ENCODE data around the gene R3HDM2. TPM values are rescaled to one million over a fixed set of nuclear protein-coding genes. Genes with fewer than 3 reads are reported as not detected.

R3HDM2 gene
- total RNA-seq, 4 donors from 2014 or later, result 43.4 to 97.6 (median 65.1) TPM

DNA sequence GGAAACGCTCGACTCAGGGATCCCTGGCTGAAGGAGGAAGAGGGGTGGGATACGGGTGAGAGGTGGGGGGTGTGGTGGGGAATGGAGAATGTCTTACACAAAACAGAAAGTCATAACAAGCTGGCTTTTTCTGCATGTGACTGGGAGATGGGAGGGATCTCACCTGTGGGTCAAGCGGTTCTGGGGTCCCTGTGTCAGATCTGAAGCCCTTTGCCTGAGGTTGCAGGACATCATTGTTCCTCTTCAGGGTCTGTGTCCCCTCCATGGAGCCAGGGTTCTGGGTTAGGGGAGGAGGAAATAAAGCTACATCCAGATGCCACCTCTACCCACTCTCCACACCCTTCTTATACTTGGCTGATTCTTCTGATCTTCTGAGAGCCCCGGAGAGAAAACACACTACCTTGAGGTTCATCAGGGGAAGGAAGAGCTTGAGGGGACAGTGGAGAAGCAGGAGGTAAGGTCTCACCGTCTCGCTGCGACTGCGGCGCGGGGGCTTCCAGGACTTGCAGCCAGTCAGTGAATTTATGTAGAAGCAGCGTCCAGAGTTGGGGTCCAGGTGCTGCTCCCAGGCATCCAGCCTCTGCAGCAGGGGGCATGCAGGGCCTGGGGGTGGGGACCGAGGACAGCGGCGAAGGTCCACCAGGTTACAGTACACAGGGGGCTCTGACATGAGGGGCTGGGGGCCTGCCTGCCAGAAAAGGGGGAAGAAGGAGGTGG lies 46.3 kb upstream of the R3HDM2 start:
- no peak for TF ChIP-seq EP300 (IDR thresholded peaks at IDR 0.05)
- H3K27me3 ChIP-seq, result peaks cover 35% of the 10 kb centered on the region
- WGBS, result 74% methylated on average over 15 of the region's 15 CpGs
- H3K27ac ChIP-seq, result no peak overlapping the region
- DNase-seq (ENCODE audit: low spot score in 2 of 2), result no peak
- H3K36me3 ChIP-seq, result no peaks in the 10 kb centered on the region
- H3K4me3 ChIP-seq, result peak overlapping the region; percentile 51
- H3K4me1 ChIP-seq, result peaks cover 17% of the 10 kb centered on the region
- H3K9me3 ChIP-seq, result no peaks in the 10 kb centered on the region

DNA sequence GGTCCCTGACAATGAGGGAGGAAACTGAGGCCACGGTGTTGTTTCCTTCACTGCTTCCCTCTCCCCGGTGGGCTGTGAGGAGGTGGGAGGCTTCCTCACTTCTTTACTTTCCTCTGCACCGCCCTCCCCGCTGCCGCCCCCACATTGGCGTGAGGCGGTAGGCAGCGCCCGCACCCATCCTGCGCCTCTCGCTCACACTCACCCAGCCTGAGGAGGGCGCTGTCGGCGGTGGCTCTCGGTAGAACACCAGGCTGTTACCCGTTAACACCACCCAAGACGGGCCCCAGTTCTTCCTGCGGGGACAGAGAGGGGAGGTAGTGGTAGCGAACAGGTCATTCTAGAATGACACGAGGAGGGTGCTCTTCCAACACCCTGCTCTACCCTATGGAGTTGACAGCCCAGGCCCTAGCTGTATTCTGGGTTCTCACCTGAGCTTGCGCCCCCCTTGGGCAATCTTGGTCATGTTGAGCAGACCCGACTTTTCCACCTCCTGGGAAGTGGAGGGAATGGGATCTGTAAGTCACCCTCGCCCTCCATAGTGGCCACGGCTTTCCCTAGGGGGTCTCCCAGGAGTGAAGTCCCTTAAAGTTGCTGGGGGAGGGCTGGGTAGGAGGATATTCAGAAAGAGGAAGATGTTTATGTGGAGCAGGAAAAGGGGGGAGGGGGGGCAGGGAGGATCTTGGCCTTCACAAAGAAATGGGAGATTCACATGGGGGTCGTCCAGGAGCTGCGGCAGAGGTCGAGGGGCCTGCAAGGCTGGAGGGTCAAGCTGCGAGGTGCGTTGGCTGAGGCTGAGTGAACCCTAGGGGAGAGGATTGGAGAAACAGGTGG lies 45.5 kb upstream of the R3HDM2 start:
- Histone ChIP-seq H3K4me1 (peaks cover 17% of the 10 kb centered on the region), H3K27ac (no peak overlapping the region), H3K36me3 (no peaks in the 10 kb centered on the region), H3K9me3 (no peaks in the 10 kb centered on the region), H3K4me3 (peak overlapping the region; percentile 51), H3K27me3 (peaks cover 40% of the 10 kb centered on the region)
- TF ChIP-seq, protein P1, sequence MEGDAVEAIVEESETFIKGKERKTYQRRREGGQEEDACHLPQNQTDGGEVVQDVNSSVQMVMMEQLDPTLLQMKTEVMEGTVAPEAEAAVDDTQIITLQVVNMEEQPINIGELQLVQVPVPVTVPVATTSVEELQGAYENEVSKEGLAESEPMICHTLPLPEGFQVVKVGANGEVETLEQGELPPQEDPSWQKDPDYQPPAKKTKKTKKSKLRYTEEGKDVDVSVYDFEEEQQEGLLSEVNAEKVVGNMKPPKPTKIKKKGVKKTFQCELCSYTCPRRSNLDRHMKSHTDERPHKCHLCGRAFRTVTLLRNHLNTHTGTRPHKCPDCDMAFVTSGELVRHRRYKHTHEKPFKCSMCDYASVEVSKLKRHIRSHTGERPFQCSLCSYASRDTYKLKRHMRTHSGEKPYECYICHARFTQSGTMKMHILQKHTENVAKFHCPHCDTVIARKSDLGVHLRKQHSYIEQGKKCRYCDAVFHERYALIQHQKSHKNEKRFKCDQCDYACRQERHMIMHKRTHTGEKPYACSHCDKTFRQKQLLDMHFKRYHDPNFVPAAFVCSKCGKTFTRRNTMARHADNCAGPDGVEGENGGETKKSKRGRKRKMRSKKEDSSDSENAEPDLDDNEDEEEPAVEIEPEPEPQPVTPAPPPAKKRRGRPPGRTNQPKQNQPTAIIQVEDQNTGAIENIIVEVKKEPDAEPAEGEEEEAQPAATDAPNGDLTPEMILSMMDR (IDR thresholded peaks at IDR 0.05), result peak in 1 of 2 donors; percentile 46
- TF ChIP-seq EP300 (IDR thresholded peaks at IDR 0.05), result no peak
- no peak for DNase-seq (ENCODE audit: low spot score in 2 of 2)
- 24% methylated on average over 25 of the region's 29 CpGs for WGBS

DNA sequence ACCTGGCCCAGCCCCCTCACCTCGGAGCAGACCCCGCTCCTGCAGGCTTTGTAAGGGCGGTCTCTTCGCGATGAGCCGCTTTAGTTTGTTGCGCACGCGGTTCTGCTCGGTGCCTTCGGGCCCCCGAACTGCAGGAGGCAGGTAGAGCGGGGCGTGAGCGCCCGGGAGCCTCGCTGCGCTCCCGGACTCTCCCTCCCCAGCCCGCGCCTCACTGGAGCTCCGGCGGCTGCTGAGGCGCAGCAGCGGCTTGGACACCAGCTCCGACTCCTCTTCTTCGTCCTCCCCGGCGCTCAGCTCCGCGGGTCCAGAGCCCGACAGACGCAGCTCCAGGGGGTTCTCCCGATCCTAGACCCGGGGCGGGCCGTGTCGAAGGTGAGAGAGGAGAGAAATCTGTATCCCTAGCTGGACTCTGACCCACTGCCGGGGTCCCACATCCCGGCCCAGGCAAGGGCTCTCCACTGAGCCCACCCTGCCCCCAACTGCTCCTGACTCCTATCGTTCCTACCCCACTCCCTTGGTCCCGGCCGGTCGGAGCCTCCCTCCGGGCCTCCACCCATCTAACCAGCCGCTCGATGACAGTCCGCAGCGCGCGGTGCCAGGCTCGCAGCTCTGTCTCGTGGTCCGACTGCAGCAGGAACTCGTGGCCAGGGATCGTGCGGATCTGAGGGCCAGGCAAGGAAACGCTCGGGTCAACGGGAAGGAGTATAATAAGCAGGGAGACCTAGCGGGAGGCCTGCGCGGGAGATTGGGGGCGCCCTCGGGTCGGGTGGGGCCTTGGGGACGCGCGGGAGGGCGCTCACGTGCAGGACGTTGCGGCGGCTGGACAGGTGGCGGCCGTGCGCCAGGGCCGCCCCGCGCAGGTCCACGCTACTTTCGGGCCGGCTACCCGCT lies 44.7 kb upstream of the R3HDM2 start:
- no peaks in the 10 kb centered on the region for H3K9me3 ChIP-seq
- H3K27me3 ChIP-seq, result peaks cover 43% of the 10 kb centered on the region
- peaks cover 17% of the 10 kb centered on the region for H3K4me1 ChIP-seq
- TF ChIP-seq, protein P1 (IDR thresholded peaks at IDR 0.05), result no peak
- no peak for TF ChIP-seq EP300 (IDR thresholded peaks at IDR 0.05)
- TF ChIP-seq POLR2AphosphoS5 (IDR thresholded peaks at IDR 0.05), result no peak
- no peak for TF ChIP-seq POLR2A (IDR thresholded peaks at IDR 0.05)
- DNase-seq (ENCODE audit: low spot score in 2 of 2), result no peak
- H3K27ac ChIP-seq, result no peak overlapping the region
- 17% methylated on average over 21 of the region's 84 CpGs for WGBS
- H3K36me3 ChIP-seq, result peaks cover 5% of the 10 kb centered on the region
- peak overlapping the region; percentile 51 for H3K4me3 ChIP-seq

DNA sequence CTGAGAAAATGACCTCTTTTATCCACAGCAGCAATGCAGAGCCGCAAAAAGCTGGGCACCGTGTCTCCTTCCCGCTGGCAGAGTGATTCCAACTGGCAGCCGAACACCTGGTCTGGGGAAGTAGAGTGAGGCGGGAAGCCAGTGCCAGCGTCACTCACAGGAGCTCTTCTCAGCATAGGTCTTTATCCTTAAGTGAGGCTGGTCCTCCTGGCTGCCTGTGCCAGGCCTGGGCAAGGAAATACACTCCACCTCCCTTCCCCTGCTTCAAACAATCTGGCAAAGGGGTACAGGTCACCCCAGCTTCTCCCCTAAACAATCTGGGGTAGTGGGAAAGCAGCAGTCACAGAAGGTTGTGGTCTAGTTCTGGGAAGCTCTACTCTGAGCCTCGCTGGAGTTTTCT lies 44.0 kb upstream of the R3HDM2 start:
- 43% methylated on average over 7 of the region's 7 CpGs for WGBS
- no peaks in the 10 kb centered on the region for H3K9me3 ChIP-seq
- no peak overlapping the region for H3K27ac ChIP-seq
- H3K4me1 ChIP-seq, result peaks cover 17% of the 10 kb centered on the region
- TF ChIP-seq POLR2AphosphoS5 (IDR thresholded peaks at IDR 0.05) (no peak), POLR2A (IDR thresholded peaks at IDR 0.05) (no peak), EP300 (IDR thresholded peaks at IDR 0.05) (no peak)
- TF ChIP-seq, protein P1 (IDR thresholded peaks at IDR 0.05), result no peak
- H3K36me3 ChIP-seq, result peaks cover 5% of the 10 kb centered on the region
- H3K27me3 ChIP-seq, result peaks cover 43% of the 10 kb centered on the region
- peak overlapping the region; percentile 51 for H3K4me3 ChIP-seq
- no peak for DNase-seq (ENCODE audit: low spot score in 2 of 2)

DNA sequence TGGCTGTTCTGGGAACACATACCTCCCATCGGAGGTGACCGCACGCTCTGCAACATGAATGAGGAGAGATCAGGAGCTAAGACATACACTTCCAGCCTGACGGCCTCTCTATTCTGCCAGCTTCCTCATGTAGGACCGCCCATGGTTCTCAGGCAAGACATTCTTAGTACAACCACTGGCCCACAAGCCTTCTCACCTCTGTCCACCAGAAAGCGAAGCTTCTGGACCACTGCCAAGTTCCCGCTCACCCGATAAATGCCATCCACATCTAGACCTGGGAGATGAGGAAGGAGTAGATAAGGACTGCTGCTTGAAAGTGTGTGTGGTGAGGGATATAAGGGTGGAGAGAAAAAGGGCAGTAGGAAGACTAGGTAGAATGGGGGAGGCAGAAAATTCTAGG lies 43.6 kb upstream of the R3HDM2 start:
- Histone ChIP-seq H3K27me3 (peaks cover 43% of the 10 kb centered on the region), H3K36me3 (peaks cover 5% of the 10 kb centered on the region), H3K9me3 (no peaks in the 10 kb centered on the region), H3K4me3 (no peak overlapping the region), H3K4me1 (peaks cover 17% of the 10 kb centered on the region), H3K27ac (no peak overlapping the region)
- WGBS, result 83% methylated on average over 8 of the region's 8 CpGs
- TF ChIP-seq, protein P1 (IDR thresholded peaks at IDR 0.05), result no peak
- TF ChIP-seq POLR2AphosphoS5 (IDR thresholded peaks at IDR 0.05) (no peak), POLR2A (IDR thresholded peaks at IDR 0.05) (no peak), EP300 (IDR thresholded peaks at IDR 0.05) (no peak)
- DNase-seq (ENCODE audit: low spot score in 2 of 2), result no peak

Measured in suprapubic skin (tissue), 4 donors.